ENCODE results near the gene GRIA4. TPM values are rescaled to one million over a fixed set of nuclear protein-coding genes. Genes with fewer than 3 reads are reported as not detected.

Gene GRIA4
- total and polyA plus RNA-seq, 2 of the 13 experiments (the other 11 are each of a cell fraction or from before 2014, with no cell fraction given) = not detected

GRCh38 chr11:105911454-105911853 lies 301.6 kb downstream of the GRIA4 start:
- Histone ChIP-seq H2AFZ (ENCODE audit: low read length) (no peak overlapping the region), H4K20me1 (ENCODE audit: insufficient read depth, low read length) (no peaks in the 10 kb centered on the region), H3K4me3 (replicated peaks in 1 of 3; ENCODE audit: insufficient read depth in 1 of 3, low read depth in 2 of 3, low read length in 3 of 3) (no peak overlapping the region), H3K27me3 (ENCODE audit: control insufficient read depth in 1 of 2, insufficient read depth in 2 of 2, low read length in 2 of 2) (no peaks in the 10 kb centered on the region), H3K4me1 (ENCODE audit: insufficient read depth, low read length) (no peaks in the 10 kb centered on the region), H3K79me2 (ENCODE audit: insufficient read depth, low read length) (no peaks in the 10 kb centered on the region), H3K9me3 (ENCODE audit: low read length) (no peaks in the 10 kb centered on the region), H3K36me3 (replicated peaks in 1 of 2; ENCODE audit: control insufficient read depth in 1 of 2, insufficient read depth in 2 of 2, low read length in 2 of 2) (no peaks in the 10 kb centered on the region), H3K4me2 (ENCODE audit: low read depth, low read length) (no peak overlapping the region), H3K27ac (ENCODE audit: extremely low read length, insufficient read depth, low read length) (no peak overlapping the region), H3K9ac (ENCODE audit: insufficient read depth, low read depth, low read length) (no peak overlapping the region)
- FAIRE-seq (no peak), ATAC-seq (no peak), DNase-seq (ENCODE audit: low spot score) (no peak)
- intact Hi-C loops (cut with micrococcal nuclease; ENCODE audit: unreplicated experiment) = no loop called here
- CTCF ChIA-PET (ENCODE audit: low intra/inter-chr PET ratio, low total read pairs) = no interaction called here
- no peak for TF ChIP-seq ZGPAT (CRISPR knock-in tag; IDR thresholded peaks at IDR 0.05)
- no peak for TF ChIP-seq DMTF1 (CRISPR knock-in tag; IDR thresholded peaks at IDR 0.05)
- no peak for TF ChIP-seq RNF219 (CRISPR knock-in tag; IDR thresholded peaks at IDR 0.05)
- TF ChIP-seq ISX (CRISPR knock-in tag; conservative IDR thresholded peaks at IDR 0.05) = no peak
- no peak for TF ChIP-seq THYN1 (CRISPR knock-in tag; IDR thresholded peaks at IDR 0.05; ENCODE audit: borderline replicate concordance, low read depth)
- no peak for TF ChIP-seq ATRX (CRISPR knock-in tag; IDR thresholded peaks at IDR 0.05; ENCODE audit: borderline replicate concordance)
- TF ChIP-seq ZNF496 (CRISPR knock-in tag; IDR thresholded peaks at IDR 0.05; ENCODE audit: insufficient replicate concordance) = no peak
- no TSS peak for BruUV-seq (replicated peaks)
- WGBS (ENCODE audit: low lambda C conversion rate) = 92% methylated on average over 1 of the region's 1 CpG
- in situ Hi-C loops (cut with HindIII; ENCODE audit: extremely low pct_ligation_motif_present, low pct_unique_long_range_greater_than_20kb) = no loop called here
- POLR2A ChIA-PET = no interaction called here
